ENCODE measurements around the gene BTBD17. TPM values are rescaled to one million over a fixed set of nuclear protein-coding genes. Genes with fewer than 3 reads are reported as not detected.
A peak's percentile ranks its signal among the peaks of the same experiment; 100 is the strongest.

The BTBD17 gene
- total RNA-seq, 2 donors from 2014 or later: 0.22 TPM; not detected in 1

- intact Hi-C loops (cut with DNase I): loop anchor here (5.0 kb wide), 1 partner anchor 55 kb away; no protein-coding TSS in a partner anchor
- Histone ChIP-seq H3K27me3 (peaks cover 58% of the 10 kb centered on the region), H3K9ac (ENCODE audit: low read depth in 2 of 2, low read length in 2 of 2) (no peak overlapping the region), H3K27ac (no peak overlapping the region), H3K9me3 (no peaks in the 10 kb centered on the region), H3K36me3 (no peaks in the 10 kb centered on the region), H3K4me3 (peak overlapping the region; percentile 2), H3K4me1 (peaks cover 5% of the 10 kb centered on the region)
- TF ChIP-seq CTCF (IDR thresholded peaks at IDR 0.05): no peak
- no peak for DNase-seq
Measured at GRCh38 chr17:74356646-74357465, 4.8 kb downstream of the BTBD17 start.

- TF ChIP-seq CTCF (IDR thresholded peaks at IDR 0.05): no peak
- Histone ChIP-seq H3K27ac (no peak overlapping the region), H3K9ac (ENCODE audit: low read depth in 2 of 2, low read length in 2 of 2) (no peak overlapping the region), H3K4me1 (peaks cover 5% of the 10 kb centered on the region), H3K9me3 (no peaks in the 10 kb centered on the region), H3K36me3 (no peaks in the 10 kb centered on the region), H3K27me3 (peaks cover 53% of the 10 kb centered on the region), H3K4me3 (no peak overlapping the region)
- no peak for DNase-seq
- intact Hi-C loops (cut with DNase I): loop anchor here (5.0 kb wide), 1 partner anchor 53 kb away; no protein-coding TSS in a partner anchor
Measured at GRCh38 chr17:74355065-74355464, 6.6 kb downstream of the BTBD17 start.

- peaks cover 52% of the 10 kb centered on the region for H3K27me3 ChIP-seq
- H3K9me3 ChIP-seq: no peaks in the 10 kb centered on the region
- peaks cover 5% of the 10 kb centered on the region for H3K4me1 ChIP-seq
- no peak for DNase-seq
- H3K27ac ChIP-seq: no peak overlapping the region
- H3K4me3 ChIP-seq: no peak overlapping the region
- TF ChIP-seq CTCF (IDR thresholded peaks at IDR 0.05): no peak
- H3K9ac ChIP-seq (ENCODE audit: low read depth in 2 of 2, low read length in 2 of 2): no peak overlapping the region
- intact Hi-C loops (cut with DNase I): no loop called here
- H3K36me3 ChIP-seq: no peaks in the 10 kb centered on the region
Measured at GRCh38 chr17:74354561-74354960, 7.1 kb downstream of the BTBD17 start.

- Histone ChIP-seq H3K9me3 (no peaks in the 10 kb centered on the region), H3K36me3 (no peaks in the 10 kb centered on the region), H3K4me3 (no peak overlapping the region), H3K9ac (ENCODE audit: low read depth in 2 of 2, low read length in 2 of 2) (no peak overlapping the region), H3K4me1 (peaks cover 5% of the 10 kb centered on the region), H3K27me3 (peaks cover 52% of the 10 kb centered on the region), H3K27ac (no peak overlapping the region)
- intact Hi-C loops (cut with DNase I): no loop called here
- peak; percentile 58 for TF ChIP-seq CTCF (IDR thresholded peaks at IDR 0.05)
- peak; percentile 58 for DNase-seq
Measured at GRCh38 chr17:74354123-74354522, 7.5 kb downstream of the BTBD17 start.

GRCh38 chr17:74353446-74354060 is 8.1 kb downstream of the BTBD17 start:
- Histone ChIP-seq H3K9ac (ENCODE audit: low read depth in 2 of 2, low read length in 2 of 2) (no peak overlapping the region), H3K36me3 (no peaks in the 10 kb centered on the region), H3K4me1 (peaks cover 5% of the 10 kb centered on the region), H3K9me3 (no peaks in the 10 kb centered on the region), H3K4me3 (no peak overlapping the region), H3K27me3 (peaks cover 52% of the 10 kb centered on the region), H3K27ac (no peak overlapping the region)
- TF ChIP-seq CTCF (IDR thresholded peaks at IDR 0.05): no peak
- intact Hi-C loops (cut with DNase I): no loop called here
- DNase-seq: no peak

All from colonic mucosa (tissue), 4 donors.